K562 (cell line): ENCODE results near the gene ZNF516.
"Not testable (repeated sequence)": the region's sequence is repeated elsewhere in the genome, so short reads cannot be mapped to it uniquely, and the experiment has no call there.

ENCODE experiments used
- CTCF ChIP-seq, 3 experiments: IDR thresholded peaks in 2 of 3; conservative IDR thresholded peaks in 1 of 3; 2 replicates each; pipeline ENCODE4 v1.5.1; 2011 to 2012; ENCODE audit warnings: low read length in 3 of 3, mild to moderate bottlenecking in 3 of 3, control low read depth in 2 of 3, improper control_type of control experiment in 1 of 3, inconsistent platforms in 1 of 3, low read depth in 1 of 3, mixed read lengths in 1 of 3, moderate library complexity in 1 of 3; ENCODE audit not compliant: insufficient read depth in 2 of 3
- EZH2 ChIP-seq: IDR thresholded peaks from 2 replicates; pipeline ENCODE4 v1.6.1; 2012; ENCODE audit warnings: low read depth, mild to moderate bottlenecking, inconsistent platforms, low read length, borderline replicate concordance
- FOS ChIP-seq: IDR thresholded peaks from 3 replicates; pipeline ENCODE4 v1.6.1; 2011; ENCODE audit not compliant: insufficient read length; ENCODE audit errors: extremely low read depth
- HBP1 ChIP-seq: fragments of 450-650 bp; formaldehyde crosslinking; IDR thresholded peaks from 2 replicates; pipeline ENCODE4 v1.4.0; 2022; ENCODE audit warnings: missing genetic modification characterization
- JUND ChIP-seq, 2 experiments: IDR thresholded peaks; 2 replicates in 1 of 2; 3 replicates in 1 of 2; pipeline ENCODE4 v1.6.1; 2011; ENCODE audit warnings: borderline replicate concordance in 2 of 2, low read depth in 2 of 2, low read length in 2 of 2, improper control_type of control experiment in 1 of 2, missing biosample characterization in 1 of 2, missing genetic modification characterization in 1 of 2, missing genetic modification reagents in 1 of 2
- REST ChIP-seq, 2 experiments: fragments of 450-650 bp; formaldehyde crosslinking in 1 of 2; IDR thresholded peaks; 2 replicates each; pipeline versions ENCODE4 v1.4.0 to v1.6.1; 2014 to 2020; ENCODE audit warnings: mild to moderate bottlenecking in 2 of 2, borderline replicate concordance in 1 of 2, low read depth in 1 of 2
- TCF7 ChIP-seq: sonication (generic); IDR thresholded peaks from 2 replicates; pipeline ENCODE4 v1.6.1; 2016; ENCODE audit warnings: antibody characterized with exemption, borderline replicate concordance
- ZNF274 ChIP-seq: IDR thresholded peaks from 2 replicates; pipeline ENCODE4 v1.6.1; 2011; ENCODE audit warnings: low read depth, mild to moderate bottlenecking, low read length, moderate library complexity, borderline replicate concordance
- ZNF584 ChIP-seq: fragments of 200-800 bp; sonication (Bioruptor generic); IDR thresholded peaks from 2 replicates; pipeline ENCODE4 v1.6.1; 2016; ENCODE audit warnings: low read depth, mild to moderate bottlenecking, missing genetic modification characterization, missing compliant biosample characterization

DNA sequence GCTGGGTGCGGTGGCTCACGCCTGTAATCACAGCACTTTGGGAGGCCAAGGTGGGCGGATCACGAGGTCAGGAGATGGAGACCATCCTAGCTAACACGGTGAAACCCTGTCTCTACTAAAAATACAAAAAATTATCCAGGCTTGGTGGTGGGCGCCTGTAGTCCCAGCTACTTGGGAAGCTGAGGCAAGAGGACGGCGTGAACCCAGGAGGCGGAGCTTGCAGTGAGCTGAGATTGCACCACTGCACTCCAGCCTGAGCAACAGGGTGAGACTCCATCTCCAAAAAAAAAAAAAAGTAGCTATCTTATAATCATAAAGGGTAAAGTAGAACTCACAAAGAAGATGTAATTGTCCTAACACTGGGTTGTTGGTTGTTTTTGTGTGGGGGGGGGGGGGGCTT is 21.5 kb downstream of the ZNF516 start:
- not testable (repeated sequence) for TF ChIP-seq CTCF (IDR thresholded peaks at IDR 0.05 in 2 of 3, conservative IDR thresholded peaks at IDR 0.05 in 1 of 3; ENCODE audit: insufficient read depth in 2 of 3, low read depth in 1 of 3, low read length in 3 of 3); FOS; HBP1 (CRISPR knock-in tag); REST (IDR thresholded peaks at IDR 0.05; ENCODE audit: borderline replicate concordance); REST (CRISPR knock-in tag; IDR thresholded peaks at IDR 0.05; ENCODE audit: low read depth); EZH2; TCF7; ZNF274; ZNF584 (CRISPR knock-in tag); JUND (IDR thresholded peaks at IDR 0.05; ENCODE audit: borderline replicate concordance, low read depth, low read length); JUND (tag; IDR thresholded peaks at IDR 0.05; ENCODE audit: borderline replicate concordance, low read depth, low read length)
